ENCODE data around the gene NCOA1.

The NCOA1 gene

DNA sequence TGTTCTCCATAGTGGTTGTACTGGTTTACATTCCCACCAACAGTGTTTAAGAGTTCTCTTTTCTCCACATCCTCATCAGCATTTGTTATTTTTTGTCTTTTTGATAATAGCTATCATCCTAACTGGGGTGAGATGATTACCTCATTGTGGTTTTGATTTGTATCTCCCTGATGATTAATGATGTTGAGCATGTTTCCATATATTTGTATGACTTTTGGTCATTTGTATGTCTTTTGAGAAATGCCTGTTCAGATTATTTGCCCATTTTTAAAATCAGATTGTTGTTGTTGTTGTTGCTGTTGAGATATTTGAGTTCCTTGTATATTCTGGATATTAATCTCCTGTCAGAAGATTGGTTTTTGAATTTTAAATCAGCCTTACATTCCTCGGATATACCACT, 147.5 kb downstream of the NCOA1 start:
- no peak overlapping the region for H3K27ac ChIP-seq
- no peak for DNase-seq
- H3K27me3 ChIP-seq: no peaks in the 10 kb centered on the region
- H3K36me3 ChIP-seq: no peaks in the 10 kb centered on the region
- no peak overlapping the region for H3K4me3 ChIP-seq
- intact Hi-C loops (cut with DNase I; ENCODE audit: low total_unique reads): no loop called here
- H3K4me1 ChIP-seq: no peaks in the 10 kb centered on the region
- TF ChIP-seq, protein P1, sequence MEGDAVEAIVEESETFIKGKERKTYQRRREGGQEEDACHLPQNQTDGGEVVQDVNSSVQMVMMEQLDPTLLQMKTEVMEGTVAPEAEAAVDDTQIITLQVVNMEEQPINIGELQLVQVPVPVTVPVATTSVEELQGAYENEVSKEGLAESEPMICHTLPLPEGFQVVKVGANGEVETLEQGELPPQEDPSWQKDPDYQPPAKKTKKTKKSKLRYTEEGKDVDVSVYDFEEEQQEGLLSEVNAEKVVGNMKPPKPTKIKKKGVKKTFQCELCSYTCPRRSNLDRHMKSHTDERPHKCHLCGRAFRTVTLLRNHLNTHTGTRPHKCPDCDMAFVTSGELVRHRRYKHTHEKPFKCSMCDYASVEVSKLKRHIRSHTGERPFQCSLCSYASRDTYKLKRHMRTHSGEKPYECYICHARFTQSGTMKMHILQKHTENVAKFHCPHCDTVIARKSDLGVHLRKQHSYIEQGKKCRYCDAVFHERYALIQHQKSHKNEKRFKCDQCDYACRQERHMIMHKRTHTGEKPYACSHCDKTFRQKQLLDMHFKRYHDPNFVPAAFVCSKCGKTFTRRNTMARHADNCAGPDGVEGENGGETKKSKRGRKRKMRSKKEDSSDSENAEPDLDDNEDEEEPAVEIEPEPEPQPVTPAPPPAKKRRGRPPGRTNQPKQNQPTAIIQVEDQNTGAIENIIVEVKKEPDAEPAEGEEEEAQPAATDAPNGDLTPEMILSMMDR (IDR thresholded peaks at IDR 0.05): no peak
- no peaks in the 10 kb centered on the region for H3K9me3 ChIP-seq

GRCh38 chr2:24642351-24642750, 151.3 kb downstream of the NCOA1 start:
- Histone ChIP-seq H3K4me1 (no peaks in the 10 kb centered on the region), H3K9me3 (no peaks in the 10 kb centered on the region), H3K36me3 (no peaks in the 10 kb centered on the region), H3K27me3 (no peaks in the 10 kb centered on the region), H3K27ac (no peak overlapping the region), H3K4me3 (no peak overlapping the region)
- intact Hi-C loops (cut with DNase I; ENCODE audit: low total_unique reads): no loop called here
- TF ChIP-seq, protein P1 (IDR thresholded peaks at IDR 0.05): no peak
- no peak for DNase-seq

DNA sequence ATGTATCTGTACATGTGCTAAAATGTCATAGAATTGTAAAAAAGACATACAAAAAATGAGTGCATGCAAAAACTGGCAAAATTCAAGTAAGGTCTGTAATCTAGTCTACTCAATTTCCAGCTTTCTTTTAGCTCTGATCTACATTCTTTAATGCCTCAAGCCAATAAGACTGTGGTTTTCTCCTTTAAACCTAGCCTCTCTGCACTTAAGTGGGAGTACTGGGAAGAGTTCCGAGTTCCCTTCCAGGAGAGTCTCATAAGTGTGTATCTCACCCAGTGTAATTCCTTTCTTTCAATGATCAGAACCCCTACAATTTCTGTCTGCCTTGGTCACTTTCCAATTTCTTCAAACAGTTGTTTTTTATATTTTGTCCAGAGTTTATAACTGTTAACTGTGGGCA, 152.0 kb downstream of the NCOA1 start:
- TF ChIP-seq, protein P1 (IDR thresholded peaks at IDR 0.05): no peak
- DNase-seq: no peak
- intact Hi-C loops (cut with DNase I; ENCODE audit: low total_unique reads): no loop called here

GRCh38 chr2:24644032-24644431, 153.0 kb downstream of the NCOA1 start:
- Histone ChIP-seq H3K27me3 (no peaks in the 10 kb centered on the region), H3K4me3 (no peak overlapping the region), H3K27ac (no peak overlapping the region), H3K4me1 (no peaks in the 10 kb centered on the region), H3K36me3 (no peaks in the 10 kb centered on the region), H3K9me3 (no peaks in the 10 kb centered on the region)
- TF ChIP-seq, protein P1 (IDR thresholded peaks at IDR 0.05): no peak
- no peak for DNase-seq
- intact Hi-C loops (cut with DNase I; ENCODE audit: low total_unique reads): no loop called here

More for the DNA sequence above, 152.0 kb downstream of the NCOA1 start:
- Histone ChIP-seq H3K27me3 (no peaks in the 10 kb centered on the region), H3K4me3 (no peak overlapping the region), H3K4me1 (no peaks in the 10 kb centered on the region), H3K36me3 (no peaks in the 10 kb centered on the region), H3K27ac (no peak overlapping the region), H3K9me3 (no peaks in the 10 kb centered on the region)

- no peak for DNase-seq
- H3K4me1 ChIP-seq: no peaks in the 10 kb centered on the region
- intact Hi-C loops (cut with DNase I; ENCODE audit: low total_unique reads): no loop called here
- H3K27ac ChIP-seq: no peak overlapping the region
- no peaks in the 10 kb centered on the region for H3K9me3 ChIP-seq
- no peaks in the 10 kb centered on the region for H3K36me3 ChIP-seq
- H3K27me3 ChIP-seq: no peaks in the 10 kb centered on the region
- H3K4me3 ChIP-seq: no peak overlapping the region
- TF ChIP-seq, protein P1 (IDR thresholded peaks at IDR 0.05): no peak
Measured at GRCh38 chr2:24650997-24651642, 160.1 kb downstream of the NCOA1 start.

GRCh38 chr2:24651643-24652003, 160.6 kb downstream of the NCOA1 start:
- DNase-seq: no peak
- H3K27me3 ChIP-seq: no peaks in the 10 kb centered on the region

More at GRCh38 chr2:24651643-24652003, 160.6 kb downstream of the NCOA1 start:
- no peaks in the 10 kb centered on the region for H3K9me3 ChIP-seq
- H3K4me1 ChIP-seq: no peaks in the 10 kb centered on the region
- intact Hi-C loops (cut with DNase I; ENCODE audit: low total_unique reads): no loop called here
- H3K27ac ChIP-seq: no peak overlapping the region
- no peak overlapping the region for H3K4me3 ChIP-seq
- H3K36me3 ChIP-seq: no peaks in the 10 kb centered on the region
- TF ChIP-seq, protein P1 (IDR thresholded peaks at IDR 0.05): no peak

Measured in tibial artery (tissue), 4 donors.